Muscle of leg (tissue), 11 donors: Measurements from ENCODE around the gene MAN2A1. TPM values are rescaled to one million over a fixed set of nuclear protein-coding genes. Genes with fewer than 3 reads are reported as not detected.

Source experiments
- DNase-seq: peaks from one replicate; pipeline ENCODE4 v3.0.0; 2013
- H3K27ac ChIP-seq: one replicate; pipeline ENCODE4 v1.5.1; 2013; ENCODE audit warnings: mild to moderate bottlenecking, low read length, control low read depth
- H3K27me3 ChIP-seq: one replicate; pipeline ENCODE4 v1.6.1; 2013; ENCODE audit warnings: low read length; ENCODE audit not compliant: control insufficient read depth, insufficient read depth
- H3K36me3 ChIP-seq: one replicate; pipeline ENCODE4 v1.6.1; 2013; ENCODE audit warnings: low read length; ENCODE audit not compliant: control insufficient read depth, insufficient read depth
- H3K4me1 ChIP-seq: one replicate; pipeline ENCODE4 v1.6.1; 2013; ENCODE audit warnings: low read length; ENCODE audit not compliant: control insufficient read depth, insufficient read depth
- H3K4me3 ChIP-seq: one replicate; pipeline ENCODE4 v1.5.1; 2013; ENCODE audit warnings: low read length, control low read depth
- H3K9me3 ChIP-seq: replicated peaks from 2 replicates; pipeline ENCODE4 v1.6.1; 2013; ENCODE audit warnings: low read depth, low read length; ENCODE audit not compliant: control insufficient read depth
- whole genome bisulfite sequencing: methylation state at CpG from one replicate; pipeline ENCODE4 v1.1.5; 2013; ENCODE audit warnings: missing lambda C conversion rate; ENCODE audit not compliant: insufficient coverage; 5-methylcytosine and 5-hydroxymethylcytosine counted together
- polyA plus RNA-seq, 8 donors: library from polyadenylated mRNA; unstranded; fragments of 120-200 nt; gene quantifications; one replicate each; pipeline versions ENCODE4 v1.2.1 to v1.2.3, GENCODE V29; 2013; ENCODE audit warnings: inconsistent platforms in 1 of 8, low replicate concordance in 1 of 8; ENCODE audit not compliant: insufficient read length in 8 of 8, insufficient read depth in 1 of 8
- total RNA-seq: library from RNA; stranded (reverse); fragments of 120-200 nt; gene quantifications from one replicate; pipeline ENCODE4 v1.2.4, GENCODE V29; 2013

Gene MAN2A1
- total and polyA plus RNA-seq, 9 donors, result 27.7 to 47.9 (median 37.4) TPM

GRCh38 chr5:109691996-109692395 lies 2.3 kb downstream of the MAN2A1 start:
- peak; percentile 78 for DNase-seq
- Histone ChIP-seq H3K27ac (peak overlapping the region; percentile 57), H3K27me3 (no peaks in the 10 kb centered on the region), H3K4me3 (peak overlapping the region; percentile 94), H3K4me1 (peaks cover 14% of the 10 kb centered on the region), H3K9me3 (peaks cover 9% of the 10 kb centered on the region), H3K36me3 (no peaks in the 10 kb centered on the region)
- WGBS, result 60% methylated on average over 1 of the region's 1 CpG

- peaks cover under 1% of the 10 kb centered on the region for H3K36me3 ChIP-seq
- no peak overlapping the region for H3K4me3 ChIP-seq
- whole genome bisulfite sequencing, result 84% methylated on average over 4 of the region's 4 CpGs
- H3K4me1 ChIP-seq, result peaks cover 14% of the 10 kb centered on the region
- no peak for DNase-seq
- peaks cover 8% of the 10 kb centered on the region for H3K9me3 ChIP-seq
- H3K27ac ChIP-seq, result no peak overlapping the region
- no peaks in the 10 kb centered on the region for H3K27me3 ChIP-seq
Observed at GRCh38 chr5:109692852-109693251, 3.1 kb downstream of the MAN2A1 start.

- no peak overlapping the region for H3K4me3 ChIP-seq
- no peak for DNase-seq
- H3K27ac ChIP-seq, result no peak overlapping the region
- H3K36me3 ChIP-seq, result peaks cover 2% of the 10 kb centered on the region
- WGBS, result no CpG with 5 or more reads among the region's 6 CpGs
- no peaks in the 10 kb centered on the region for H3K9me3 ChIP-seq
- H3K4me1 ChIP-seq, result peaks cover 12% of the 10 kb centered on the region
- no peaks in the 10 kb centered on the region for H3K27me3 ChIP-seq
Observed at GRCh38 chr5:109693535-109694400, 4.0 kb downstream of the MAN2A1 start.

GRCh38 chr5:109694451-109694891 lies 4.7 kb downstream of the MAN2A1 start:
- peaks cover 12% of the 10 kb centered on the region for H3K4me1 ChIP-seq
- no peaks in the 10 kb centered on the region for H3K27me3 ChIP-seq
- no peak overlapping the region for H3K4me3 ChIP-seq
- peaks cover 2% of the 10 kb centered on the region for H3K36me3 ChIP-seq
- WGBS, result no CpG with 5 or more reads among the region's 1 CpG
- no peak overlapping the region for H3K27ac ChIP-seq
- H3K9me3 ChIP-seq, result no peaks in the 10 kb centered on the region
- no peak for DNase-seq

- H3K27ac ChIP-seq, result peak overlapping the region; percentile 18
Observed at GRCh38 chr5:109695005-109695926, 5.5 kb downstream of the MAN2A1 start.

GRCh38 chr5:109697339-109697738 lies 7.6 kb downstream of the MAN2A1 start:
- H3K4me1 ChIP-seq, result peaks cover 10% of the 10 kb centered on the region
- WGBS, result no CpG with 5 or more reads among the region's 1 CpG

More at GRCh38 chr5:109695005-109695926, 5.5 kb downstream of the MAN2A1 start:
- no peaks in the 10 kb centered on the region for H3K27me3 ChIP-seq
- H3K4me1 ChIP-seq, result peaks cover 12% of the 10 kb centered on the region
- no peak for DNase-seq
- no peak overlapping the region for H3K4me3 ChIP-seq
- WGBS, result no CpG with 5 or more reads among the region's 1 CpG
- H3K9me3 ChIP-seq, result no peaks in the 10 kb centered on the region
- peaks cover 4% of the 10 kb centered on the region for H3K36me3 ChIP-seq

GRCh38 chr5:109700516-109701153 lies 10.9 kb downstream of the MAN2A1 start:
- Histone ChIP-seq H3K36me3 (peaks cover 4% of the 10 kb centered on the region), H3K4me3 (no peak overlapping the region), H3K27me3 (no peaks in the 10 kb centered on the region), H3K9me3 (no peaks in the 10 kb centered on the region), H3K27ac (no peak overlapping the region), H3K4me1 (peaks cover 15% of the 10 kb centered on the region)
- DNase-seq, result no peak
- WGBS, result no CpG with 5 or more reads among the region's 3 CpGs

More at GRCh38 chr5:109697339-109697738, 7.6 kb downstream of the MAN2A1 start:
- Histone ChIP-seq H3K36me3 (peaks cover 4% of the 10 kb centered on the region), H3K4me3 (no peak overlapping the region), H3K27ac (no peak overlapping the region), H3K27me3 (no peaks in the 10 kb centered on the region), H3K9me3 (no peaks in the 10 kb centered on the region)
- DNase-seq, result no peak

- no peak overlapping the region for H3K27ac ChIP-seq
- no peak overlapping the region for H3K4me3 ChIP-seq
- H3K4me1 ChIP-seq, result peaks cover 16% of the 10 kb centered on the region
- peaks cover 4% of the 10 kb centered on the region for H3K36me3 ChIP-seq
- no peak for DNase-seq
- 83% methylated on average over 2 of the region's 2 CpGs for WGBS
- H3K9me3 ChIP-seq, result no peaks in the 10 kb centered on the region
- no peaks in the 10 kb centered on the region for H3K27me3 ChIP-seq
Observed at GRCh38 chr5:109701252-109701651, 11.5 kb downstream of the MAN2A1 start.

GRCh38 chr5:109701792-109702191 lies 12.1 kb downstream of the MAN2A1 start:
- Histone ChIP-seq H3K27me3 (no peaks in the 10 kb centered on the region), H3K4me3 (no peak overlapping the region), H3K4me1 (peaks cover 17% of the 10 kb centered on the region), H3K36me3 (peaks cover 4% of the 10 kb centered on the region), H3K27ac (no peak overlapping the region), H3K9me3 (no peaks in the 10 kb centered on the region)
- 29% methylated on average over 1 of the region's 2 CpGs for WGBS
- DNase-seq, result peak; percentile 65
